SK-N-MC (cell line): ENCODE measurements around the gene PLA2G4D.

Experiments
- DNase-seq: peaks from one replicate; pipeline ENCODE4 v3.0.0-alpha.2; 2011; ENCODE audit warnings: low read depth, low spot score
- H3K27ac ChIP-seq: fragments of 200-600 bp; sonication (generic); 2 replicates; pipeline ENCODE4 v1.5.1; 2016; ENCODE audit warnings: mixed run types
- H3K36me3 ChIP-seq: fragments of 200-600 bp; sonication (generic); 2 replicates; pipeline ENCODE4 v1.6.1; 2017; ENCODE audit warnings: antibody characterized with exemption, low read length, mixed read lengths; ENCODE audit not compliant: insufficient read depth
- H3K4me3 ChIP-seq: fragments of 200-600 bp; sonication (generic); 2 replicates; pipeline ENCODE4 v1.5.1; 2016
- H3K9ac ChIP-seq: fragments of 200-600 bp; sonication (generic); 2 replicates; pipeline ENCODE4 v1.8.0; 2017; ENCODE audit warnings: mixed run types, mixed read lengths; ENCODE audit not compliant: insufficient read length
- H3K9me3 ChIP-seq: fragments of 200-600 bp; sonication (generic); 2 replicates; pipeline ENCODE4 v1.6.1; 2017; ENCODE audit warnings: low read depth, mild to moderate bottlenecking, antibody characterized with exemption, low read length, moderate library complexity, mixed read lengths
- EZH2 ChIP-seq: fragments of 200-600 bp; sonication (generic); IDR thresholded peaks from one replicate; pipeline ENCODE4 v1.6.1; 2017; ENCODE audit warnings: antibody characterized with exemption
- FOXP2 ChIP-seq: optimal IDR thresholded peaks from 2 replicates; pipeline ENCODE3; 2011; ENCODE audit warnings: mild to moderate bottlenecking, moderate library complexity; ENCODE audit not compliant: insufficient read depth; ENCODE audit errors: extremely low read length, control extremely low read depth
- POLR2AphosphoS5 ChIP-seq: IDR thresholded peaks from 2 replicates; pipeline ENCODE4 v1.6.1; 2012; ENCODE audit warnings: mild to moderate bottlenecking, low read depth, low read length, borderline replicate concordance

The PLA2G4D gene

GRCh38 chr15:42130246-42130986, 36.1 kb upstream of the PLA2G4D start:
- no peak for DNase-seq
- TF ChIP-seq POLR2AphosphoS5: no peak
- no peak for TF ChIP-seq FOXP2
- no peak for TF ChIP-seq EZH2
- no peak overlapping the region for H3K9ac ChIP-seq
- no peak overlapping the region for H3K4me3 ChIP-seq
- H3K9me3 ChIP-seq: no peaks in the 10 kb centered on the region
- no peak overlapping the region for H3K27ac ChIP-seq
- H3K36me3 ChIP-seq: no peaks in the 10 kb centered on the region

- no peak overlapping the region for H3K27ac ChIP-seq
- no peak for TF ChIP-seq POLR2AphosphoS5
- no peak for TF ChIP-seq FOXP2
- no peak for TF ChIP-seq EZH2
- no peaks in the 10 kb centered on the region for H3K9me3 ChIP-seq
- no peak overlapping the region for H3K4me3 ChIP-seq
- H3K9ac ChIP-seq: no peak overlapping the region
- DNase-seq: no peak
- no peaks in the 10 kb centered on the region for H3K36me3 ChIP-seq
Observed at GRCh38 chr15:42129364-42129763, 35.0 kb upstream of the PLA2G4D start.

GRCh38 chr15:42128476-42128875, 34.1 kb upstream of the PLA2G4D start:
- Histone ChIP-seq H3K36me3 (no peaks in the 10 kb centered on the region), H3K4me3 (no peak overlapping the region), H3K9ac (no peak overlapping the region), H3K9me3 (no peaks in the 10 kb centered on the region), H3K27ac (no peak overlapping the region)
- TF ChIP-seq EZH2 (no peak), POLR2AphosphoS5 (no peak), FOXP2 (no peak)
- no peak for DNase-seq

GRCh38 chr15:42123546-42123945, 29.2 kb upstream of the PLA2G4D start:
- no peak overlapping the region for H3K4me3 ChIP-seq
- no peaks in the 10 kb centered on the region for H3K9me3 ChIP-seq
- no peak for DNase-seq
- TF ChIP-seq POLR2AphosphoS5: no peak
- no peak for TF ChIP-seq EZH2
- TF ChIP-seq FOXP2: no peak
- no peak overlapping the region for H3K9ac ChIP-seq
- no peak overlapping the region for H3K27ac ChIP-seq
- H3K36me3 ChIP-seq: no peaks in the 10 kb centered on the region

GRCh38 chr15:42121682-42122081, 27.3 kb upstream of the PLA2G4D start:
- Histone ChIP-seq H3K4me3 (no peak overlapping the region), H3K27ac (no peak overlapping the region), H3K9me3 (no peaks in the 10 kb centered on the region), H3K36me3 (no peaks in the 10 kb centered on the region), H3K9ac (no peak overlapping the region)
- TF ChIP-seq EZH2: no peak
- TF ChIP-seq FOXP2: no peak
- TF ChIP-seq POLR2AphosphoS5: no peak
- no peak for DNase-seq

GRCh38 chr15:42121021-42121420, 26.7 kb upstream of the PLA2G4D start:
- no peak for DNase-seq
- H3K9ac ChIP-seq: no peak overlapping the region
- H3K9me3 ChIP-seq: no peaks in the 10 kb centered on the region
- TF ChIP-seq FOXP2 (no peak), EZH2 (no peak), POLR2AphosphoS5 (no peak)
- no peak overlapping the region for H3K27ac ChIP-seq
- no peaks in the 10 kb centered on the region for H3K36me3 ChIP-seq
- H3K4me3 ChIP-seq: no peak overlapping the region

GRCh38 chr15:42120285-42120684, 25.9 kb upstream of the PLA2G4D start:
- TF ChIP-seq EZH2 (no peak), POLR2AphosphoS5 (no peak), FOXP2 (no peak)
- DNase-seq: no peak
- H3K36me3 ChIP-seq: no peaks in the 10 kb centered on the region
- H3K9me3 ChIP-seq: no peaks in the 10 kb centered on the region
- no peak overlapping the region for H3K27ac ChIP-seq
- no peak overlapping the region for H3K4me3 ChIP-seq
- no peak overlapping the region for H3K9ac ChIP-seq

- DNase-seq: no peak
- Histone ChIP-seq H3K4me3 (no peak overlapping the region), H3K9me3 (no peaks in the 10 kb centered on the region), H3K9ac (no peak overlapping the region), H3K27ac (no peak overlapping the region), H3K36me3 (no peaks in the 10 kb centered on the region)
- TF ChIP-seq POLR2AphosphoS5 (no peak), EZH2 (no peak), FOXP2 (no peak)
Observed at GRCh38 chr15:42119446-42119760, 25.0 kb upstream of the PLA2G4D start.
